GM12872 (cell line): ENCODE data around the gene PDE8B.

ENCODE experiments used
- TF ChIP-seq, protein P1 (sequence below): IDR thresholded peaks from 3 replicates; pipeline ENCODE4 v1.5.1; 2011; ENCODE audit warnings: low read depth, mild to moderate bottlenecking, low read length, moderate library complexity; ENCODE audit not compliant: insufficient read depth

The PDE8B gene

DNA sequence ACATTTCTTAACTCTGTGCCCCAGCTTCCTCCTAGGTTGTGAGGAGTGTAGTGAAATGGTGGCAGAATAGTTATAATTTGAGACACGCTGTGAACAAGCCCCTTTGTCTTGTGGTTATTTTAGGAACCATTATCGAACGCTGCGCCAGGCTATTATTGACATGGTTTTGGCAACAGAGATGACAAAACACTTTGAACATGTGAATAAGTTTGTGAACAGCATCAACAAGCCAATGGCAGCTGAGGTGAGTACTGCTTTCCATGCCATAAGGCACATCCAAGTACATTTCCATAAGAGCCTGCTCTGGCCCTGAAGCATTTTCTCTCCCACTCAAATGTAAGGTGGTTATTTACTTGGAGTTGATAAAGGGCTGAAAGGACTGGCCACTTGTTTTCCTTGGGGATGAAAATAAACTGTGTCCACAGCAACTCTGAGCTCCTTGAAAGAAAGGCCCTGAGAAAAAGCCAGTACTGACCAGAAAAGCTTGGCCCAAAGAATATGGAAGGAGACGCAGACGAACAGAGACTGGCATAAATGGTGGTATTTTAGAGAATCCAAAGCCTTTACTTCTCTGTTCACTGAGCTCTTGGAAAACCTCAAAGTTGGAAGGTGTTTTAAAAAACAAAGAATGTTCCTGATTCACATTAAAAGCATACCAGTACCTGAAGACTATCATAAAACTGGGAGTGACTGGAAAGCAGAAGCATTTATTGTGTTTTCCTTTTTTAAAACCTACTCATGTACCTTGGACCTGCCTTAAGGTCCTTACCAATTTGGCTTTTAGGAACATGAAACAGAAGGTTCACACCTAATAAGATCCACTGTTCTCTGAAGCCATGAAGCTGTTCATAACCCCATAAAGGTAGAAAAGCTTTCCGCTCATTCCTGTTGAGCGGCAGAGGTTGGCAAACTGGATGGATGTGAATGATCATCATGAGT lies 209.4 kb downstream of the PDE8B start:
- TF ChIP-seq, protein P1, sequence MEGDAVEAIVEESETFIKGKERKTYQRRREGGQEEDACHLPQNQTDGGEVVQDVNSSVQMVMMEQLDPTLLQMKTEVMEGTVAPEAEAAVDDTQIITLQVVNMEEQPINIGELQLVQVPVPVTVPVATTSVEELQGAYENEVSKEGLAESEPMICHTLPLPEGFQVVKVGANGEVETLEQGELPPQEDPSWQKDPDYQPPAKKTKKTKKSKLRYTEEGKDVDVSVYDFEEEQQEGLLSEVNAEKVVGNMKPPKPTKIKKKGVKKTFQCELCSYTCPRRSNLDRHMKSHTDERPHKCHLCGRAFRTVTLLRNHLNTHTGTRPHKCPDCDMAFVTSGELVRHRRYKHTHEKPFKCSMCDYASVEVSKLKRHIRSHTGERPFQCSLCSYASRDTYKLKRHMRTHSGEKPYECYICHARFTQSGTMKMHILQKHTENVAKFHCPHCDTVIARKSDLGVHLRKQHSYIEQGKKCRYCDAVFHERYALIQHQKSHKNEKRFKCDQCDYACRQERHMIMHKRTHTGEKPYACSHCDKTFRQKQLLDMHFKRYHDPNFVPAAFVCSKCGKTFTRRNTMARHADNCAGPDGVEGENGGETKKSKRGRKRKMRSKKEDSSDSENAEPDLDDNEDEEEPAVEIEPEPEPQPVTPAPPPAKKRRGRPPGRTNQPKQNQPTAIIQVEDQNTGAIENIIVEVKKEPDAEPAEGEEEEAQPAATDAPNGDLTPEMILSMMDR: no peak

DNA sequence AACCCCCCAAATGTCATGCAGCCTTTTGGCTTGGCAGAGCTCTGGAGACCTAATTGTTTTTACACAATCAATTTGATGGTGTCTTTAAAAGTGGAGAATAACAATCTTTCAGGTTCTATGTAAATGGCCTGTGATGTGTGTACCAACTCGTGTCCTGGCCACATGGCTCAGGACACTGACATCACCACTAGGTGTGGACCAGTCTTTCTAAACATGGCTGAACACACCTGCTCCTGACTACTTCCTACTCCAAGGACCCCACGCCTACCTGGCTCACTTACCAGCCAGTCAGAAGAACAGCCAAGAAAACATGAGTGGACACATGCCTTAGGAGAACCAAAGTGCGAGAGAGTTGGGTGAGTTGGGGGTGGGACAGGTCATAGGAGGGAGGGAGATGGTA lies 210.5 kb downstream of the PDE8B start:
- TF ChIP-seq, protein P1: no peak

DNA sequence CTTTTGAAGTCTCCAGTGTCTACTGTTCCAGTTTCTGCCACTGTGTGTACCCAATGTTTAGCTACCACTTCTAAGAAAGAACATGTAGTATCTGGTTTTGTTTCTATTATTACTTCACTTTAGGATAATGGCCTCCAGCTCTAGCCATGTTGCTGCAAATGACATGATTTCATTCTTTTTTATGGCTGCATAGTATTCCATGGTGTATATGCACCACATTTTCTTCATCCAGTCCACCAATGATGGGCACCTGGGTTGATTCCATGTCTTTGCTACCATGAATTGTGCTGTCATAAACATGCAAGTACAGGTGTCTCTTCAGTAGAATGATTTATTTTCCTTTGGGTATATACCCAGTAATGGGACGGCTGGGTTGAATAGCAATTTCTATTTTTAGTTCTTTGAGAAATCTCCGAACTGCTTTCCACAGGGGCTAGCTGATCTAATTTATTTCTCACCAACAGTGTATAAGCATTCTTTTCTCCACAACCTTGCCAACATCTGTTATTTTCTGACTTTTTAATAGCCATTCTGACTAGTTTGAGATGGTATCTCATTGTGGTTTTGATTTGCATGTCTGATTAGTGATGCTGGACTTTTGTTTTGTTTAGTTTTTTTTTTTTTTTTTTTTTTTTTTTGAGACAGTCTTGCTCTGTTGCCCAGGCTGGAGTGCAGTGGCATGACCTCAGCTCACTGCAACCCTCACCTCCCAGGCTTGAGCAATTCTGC lies 212.7 kb downstream of the PDE8B start:
- TF ChIP-seq, protein P1: no peak

DNA sequence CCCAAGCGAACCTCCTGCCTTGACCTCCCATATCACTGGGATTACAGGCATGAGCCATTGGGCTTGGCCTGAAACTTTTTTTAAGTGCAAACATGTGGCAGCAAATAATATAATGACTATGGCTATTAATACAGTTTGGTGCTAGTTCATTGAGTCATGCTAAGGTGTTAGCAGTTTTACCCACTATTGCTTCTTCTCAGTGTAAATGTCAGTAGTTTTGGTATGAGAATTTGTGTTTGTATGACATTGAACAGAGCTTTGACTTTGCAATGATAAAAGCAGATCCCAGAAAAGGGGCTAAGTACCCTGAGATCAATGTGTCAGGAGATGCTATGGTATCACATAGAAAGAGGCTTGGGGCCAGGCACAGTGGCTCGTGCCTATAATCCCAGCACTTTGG lies 214.4 kb downstream of the PDE8B start:
- TF ChIP-seq, protein P1: no peak

DNA sequence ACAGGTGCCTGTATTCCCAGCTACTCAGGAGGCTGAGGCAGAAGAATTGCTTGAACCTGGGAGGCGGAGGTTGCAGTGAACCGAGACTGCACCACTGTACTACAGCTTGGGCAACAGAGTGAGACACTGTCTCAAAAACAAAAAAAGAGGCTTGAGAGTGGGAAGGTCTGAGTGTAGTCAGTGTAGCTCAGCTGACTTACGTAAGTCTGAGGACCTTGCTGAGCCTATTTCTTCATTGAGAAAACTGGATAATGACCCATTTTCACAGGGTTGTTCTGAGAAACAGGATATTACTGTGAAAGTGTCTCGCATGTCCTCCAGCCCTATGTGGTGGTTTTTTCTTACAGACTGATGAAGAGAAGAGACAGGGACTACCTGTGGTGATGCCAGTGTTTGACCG lies 214.9 kb downstream of the PDE8B start:
- TF ChIP-seq, protein P1: no peak

DNA sequence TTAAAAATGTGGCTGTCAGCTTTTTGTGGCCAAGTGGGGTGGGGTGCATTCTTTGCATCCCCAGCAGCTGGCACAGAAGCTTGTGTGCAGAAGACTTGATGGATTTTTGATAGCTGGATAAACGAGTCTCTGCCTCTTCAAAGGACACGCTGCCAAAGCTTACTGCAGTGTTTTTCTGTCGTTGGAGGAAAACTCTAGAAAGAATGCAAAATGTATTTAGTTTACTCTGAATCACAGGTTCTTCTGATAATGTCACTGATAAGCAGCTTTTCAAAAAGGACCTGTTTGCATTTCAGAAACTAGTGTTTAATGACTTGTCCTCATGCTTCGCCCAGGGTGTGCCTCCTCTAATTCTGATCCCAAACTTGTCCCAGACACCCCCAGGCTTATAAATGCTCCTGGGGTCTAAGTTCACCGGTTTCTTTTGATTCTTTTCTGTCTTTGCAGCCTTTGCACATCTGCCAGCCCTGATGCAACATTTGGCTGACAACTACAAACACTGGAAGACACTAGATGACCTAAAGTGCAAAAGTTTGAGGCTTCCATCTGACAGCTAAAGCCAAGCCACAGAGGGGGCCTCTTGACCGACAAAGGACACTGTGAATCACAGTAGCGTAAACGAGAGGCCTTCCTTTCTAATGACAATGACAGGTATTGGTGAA lies 215.6 kb downstream of the PDE8B start:
- TF ChIP-seq, protein P1: no peak

DNA sequence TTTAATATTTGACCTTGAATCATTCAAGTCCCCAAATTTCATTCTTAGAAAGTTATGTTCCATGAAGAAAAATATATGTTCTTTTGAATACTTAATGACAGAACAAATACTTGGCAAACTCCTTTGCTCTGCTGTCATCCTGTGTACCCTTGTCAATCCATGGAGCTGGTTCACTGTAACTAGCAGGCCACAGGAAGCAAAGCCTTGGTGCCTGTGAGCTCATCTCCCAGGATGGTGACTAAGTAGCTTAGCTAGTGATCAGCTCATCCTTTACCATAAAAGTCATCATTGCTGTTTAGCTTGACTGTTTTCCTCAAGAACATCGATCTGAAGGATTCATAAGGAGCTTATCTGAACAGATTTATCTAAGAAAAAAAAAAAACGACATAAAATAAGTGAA lies 216.2 kb downstream of the PDE8B start:
- TF ChIP-seq, protein P1: no peak
